H9 (cell line): ENCODE measurements around the gene TUBB2A. TPM values are rescaled to one million over a fixed set of nuclear protein-coding genes. Genes with fewer than 3 reads are reported as not detected.

ENCODE experiments used
- DNase-seq: peaks from one replicate; pipeline ENCODE4 v3.0.0-alpha.2; 2017
- H2AFZ ChIP-seq: one replicate; pipeline ENCODE4 v1.6.1; 2013; ENCODE audit warnings: mild to moderate bottlenecking, low read length, control low read depth, moderate library complexity
- H2AK5ac ChIP-seq: 2 replicates; pipeline ENCODE4 v1.6.1; 2013; ENCODE audit warnings: low read length, control low read depth, mixed read lengths; ENCODE audit not compliant: insufficient read length
- H2BK120ac ChIP-seq: one replicate; pipeline ENCODE4 v1.6.1; 2013; ENCODE audit warnings: low read depth, mild to moderate bottlenecking, low read length, control low read depth, inconsistent platforms; ENCODE audit not compliant: poor library complexity, severe bottlenecking
- H2BK12ac ChIP-seq: 2 replicates; pipeline ENCODE4 v1.6.1; 2013; ENCODE audit warnings: low read length, control low read depth, mixed read lengths, low read depth; ENCODE audit not compliant: insufficient read length
- H2BK15ac ChIP-seq: 2 replicates; pipeline ENCODE4 v1.6.1; 2013; ENCODE audit warnings: low read depth, low read length, control low read depth
- H2BK20ac ChIP-seq: one replicate; pipeline ENCODE4 v1.6.1; 2013; ENCODE audit warnings: low read depth, mild to moderate bottlenecking, low read length, control low read depth, inconsistent platforms; ENCODE audit not compliant: poor library complexity, severe bottlenecking
- H2BK5ac ChIP-seq: 2 replicates; pipeline ENCODE4 v1.6.1; 2013; ENCODE audit warnings: low read length, control low read depth, mixed read lengths; ENCODE audit not compliant: insufficient read length
- H3K14ac ChIP-seq: 2 replicates; pipeline ENCODE4 v1.6.1; 2013; ENCODE audit warnings: low read length, control low read depth; ENCODE audit not compliant: insufficient read depth
- H3K18ac ChIP-seq: 2 replicates; pipeline ENCODE4 v1.6.1; 2013; ENCODE audit warnings: low read depth, mild to moderate bottlenecking, mixed read lengths, low read length, control low read depth; ENCODE audit not compliant: insufficient read length
- H3K23ac ChIP-seq: 2 replicates; pipeline ENCODE4 v1.6.1; 2013; ENCODE audit warnings: low read length, control low read depth, mixed read lengths, low read depth; ENCODE audit not compliant: insufficient read length
- H3K23me2 ChIP-seq: 2 replicates; pipeline ENCODE4 v1.6.1; 2013; ENCODE audit warnings: low read depth, mild to moderate bottlenecking, mixed read lengths, low read length, control low read depth; ENCODE audit not compliant: insufficient read length, poor library complexity, severe bottlenecking
- H3K27ac ChIP-seq: 2 replicates; pipeline ENCODE4 v1.5.1; 2013; ENCODE audit warnings: low read length, control low read depth, mixed read lengths, low read depth; ENCODE audit not compliant: insufficient read length
- H3K27me3 ChIP-seq: 2 replicates; pipeline ENCODE4 v1.6.1; 2013; ENCODE audit warnings: low read length, control low read depth, inconsistent platforms; ENCODE audit not compliant: insufficient read depth
- H3K4ac ChIP-seq: 2 replicates; pipeline ENCODE4 v1.6.1; 2013; ENCODE audit warnings: low read depth, mild to moderate bottlenecking, control low read depth, inconsistent platforms, low read length, moderate library complexity
- H3K4me1 ChIP-seq: 2 replicates; pipeline ENCODE4 v1.6.1; 2013; ENCODE audit warnings: low read length, control low read depth, inconsistent platforms; ENCODE audit not compliant: insufficient read depth
- H3K4me2 ChIP-seq: 2 replicates; pipeline ENCODE4 v1.6.1; 2013; ENCODE audit warnings: low read length, control low read depth, mixed read lengths; ENCODE audit not compliant: insufficient read length, insufficient read depth
- H3K56ac ChIP-seq: 2 replicates; pipeline ENCODE4 v1.6.1; 2013; ENCODE audit warnings: low read depth, mild to moderate bottlenecking, mixed read lengths, low read length, control low read depth; ENCODE audit not compliant: insufficient read length
- H3K79me1 ChIP-seq: 2 replicates; pipeline ENCODE4 v1.6.1; 2013; ENCODE audit warnings: low read depth, mild to moderate bottlenecking, moderate library complexity, low read length, control low read depth, inconsistent platforms; ENCODE audit not compliant: insufficient read depth, poor library complexity, severe bottlenecking
- H3K79me2 ChIP-seq: 2 replicates; pipeline ENCODE4 v1.6.1; 2013; ENCODE audit warnings: low read length, control low read depth, inconsistent platforms; ENCODE audit not compliant: insufficient read depth
- H3K9ac ChIP-seq: 2 replicates; pipeline ENCODE4 v1.6.1; 2013; ENCODE audit warnings: low read length, control low read depth, mixed read lengths; ENCODE audit not compliant: insufficient read length; ENCODE audit errors: extremely low read depth
- H3K9me3 ChIP-seq: one replicate; pipeline ENCODE4 v1.6.1; 2013; ENCODE audit warnings: low read depth, low read length, inconsistent platforms; ENCODE audit not compliant: control insufficient read depth
- H3T11ph ChIP-seq: one replicate; pipeline ENCODE4 v1.6.1; 2013; ENCODE audit warnings: mild to moderate bottlenecking, low read length, control low read depth, inconsistent platforms
- H4K20me1 ChIP-seq: one replicate; pipeline ENCODE4 v1.6.1; 2013; ENCODE audit not compliant: control insufficient read depth, insufficient read length, insufficient read depth
- H4K5ac ChIP-seq: 2 replicates; pipeline ENCODE4 v1.6.1; 2013; ENCODE audit warnings: low read depth, mild to moderate bottlenecking, mixed read lengths, low read length, control low read depth; ENCODE audit not compliant: insufficient read length
- H4K8ac ChIP-seq: replicated peaks from 2 replicates; pipeline ENCODE4 v1.6.1; 2013; ENCODE audit warnings: low read length, control low read depth, mixed read lengths, low read depth; ENCODE audit not compliant: insufficient read length
- H4K91ac ChIP-seq: 2 replicates; pipeline ENCODE4 v1.6.1; 2013; ENCODE audit warnings: low read depth, mild to moderate bottlenecking, moderate library complexity, mixed read lengths, low read length, control low read depth; ENCODE audit not compliant: insufficient read length
- H3K27ac Mint-ChIP-seq, 3 experiments: 2 replicates in 2 of 3; 3 replicates in 1 of 3; pipeline ENCODE4 v1.8.0; 2020 to 2021; ENCODE audit warnings: mixed read lengths in 3 of 3, mild to moderate bottlenecking in 1 of 3, moderate library complexity in 1 of 3
- H3K27me3 Mint-ChIP-seq: 2 replicates; pipeline ENCODE4 v1.8.0; 2021; ENCODE audit warnings: low read depth, mild to moderate bottlenecking, moderate library complexity, mixed read lengths
- H3K36me3 Mint-ChIP-seq, 3 experiments: 2 replicates in 2 of 3; 3 replicates in 1 of 3; pipeline ENCODE4 v1.8.0; 2020 to 2021; ENCODE audit warnings: low read depth in 3 of 3, mixed read lengths in 3 of 3; ENCODE audit not compliant: insufficient read depth in 1 of 3
- H3K4me1 Mint-ChIP-seq, 2 experiments: 2 replicates each; pipeline ENCODE4 v1.8.0; 2020; ENCODE audit warnings: mixed read lengths in 2 of 2
- H3K4me3 Mint-ChIP-seq, 2 experiments: 2 replicates in 1 of 2; 3 replicates in 1 of 2; pipeline ENCODE4 v1.8.0; 2020 to 2021; ENCODE audit warnings: mild to moderate bottlenecking in 2 of 2, mixed read lengths in 2 of 2, moderate library complexity in 1 of 2
- H3K9me3 Mint-ChIP-seq, 2 experiments: 2 replicates in 1 of 2; 3 replicates in 1 of 2; pipeline ENCODE4 v1.8.0; 2020; ENCODE audit warnings: mild to moderate bottlenecking in 2 of 2, mixed read lengths in 2 of 2, moderate library complexity in 1 of 2
- CTCF ChIP-seq: fragments of 200-600 bp; sonication (generic); conservative IDR thresholded peaks from 3 replicates; pipeline ENCODE4 v1.8.0; 2021; ENCODE audit warnings: antibody characterized with exemption, mild to moderate bottlenecking
- WGBS: extraction: QIAGEN DNeasy Blood & Tissue Kit; methylation state at CpG from one replicate; pipeline ENCODE4 v1.1.7; 2013; ENCODE audit warnings: missing lambda C conversion rate, low lambda C conversion rate, mixed read lengths; ENCODE audit not compliant: insufficient read length; ENCODE audit errors: extremely low coverage; 5-methylcytosine and 5-hydroxymethylcytosine counted together
- total RNA-seq: library from RNA; stranded (reverse); gene quantifications from 2 replicates; pipeline ENCODE4 v1.2.1, GENCODE V29; 2021

Gene TUBB2A
- total RNA-seq, 1 experiment from 2014 or later = 258 TPM

GRCh38 chr6:3204921-3205320 is 47.6 kb upstream of the TUBB2A start:
- Histone ChIP-seq H2BK12ac (no peak overlapping the region), H4K8ac (no peak overlapping the region), H4K5ac (no peak overlapping the region), H3K4me1 (peaks cover 11% of the 10 kb centered on the region), H3K27ac (no peak overlapping the region), H2BK15ac (no peak overlapping the region), H4K91ac (no peak overlapping the region), H3K4ac (no peak overlapping the region), H2BK20ac (no peak overlapping the region), H2BK5ac (no peak overlapping the region), H3K9me3 (no peaks in the 10 kb centered on the region), H2AK5ac (no peak overlapping the region), H3K4me2 (no peak overlapping the region), H3K9ac (no peak overlapping the region), H2BK120ac (no peak overlapping the region), H3K79me2 (no peaks in the 10 kb centered on the region), H2AFZ (no peak overlapping the region), H3K27me3 (no peaks in the 10 kb centered on the region), H3K56ac (no peak overlapping the region), H3K79me1 (no peaks in the 10 kb centered on the region), H3K23me2 (no peaks in the 10 kb centered on the region), H3K18ac (no peak overlapping the region), H3K14ac (no peak overlapping the region), H4K20me1 (no peaks in the 10 kb centered on the region), H3T11ph (no peak overlapping the region), H3K23ac (no peak overlapping the region)
- no CpG with 5 or more reads among the region's 6 CpGs for WGBS
- Mint-ChIP-seq H3K9me3 (no peaks in the 10 kb centered on the region; a peak in 1 of 5 replicates), H3K4me3 (no peak overlapping the region), H3K4me1 (peaks cover 37 to 40% of the 10 kb centered on the region in 2 experiments), H3K27me3 (peaks cover 2% of the 10 kb centered on the region; the same call in 1 of the 2 replicates), H3K36me3 (no peaks in the 10 kb centered on the region; a peak in 1 of 7 replicates), H3K27ac (no peak overlapping the region)
- no peak for TF ChIP-seq CTCF
- no peak for DNase-seq
